Medulla oblongata (tissue), 1 donor: ENCODE data around the gene SCUBE1.

Source experiments
- DNase-seq: peaks from one replicate; pipeline ENCODE4 v3.0.0-alpha.2; 2015; ENCODE audit errors: extremely low spot score

Gene SCUBE1

DNA sequence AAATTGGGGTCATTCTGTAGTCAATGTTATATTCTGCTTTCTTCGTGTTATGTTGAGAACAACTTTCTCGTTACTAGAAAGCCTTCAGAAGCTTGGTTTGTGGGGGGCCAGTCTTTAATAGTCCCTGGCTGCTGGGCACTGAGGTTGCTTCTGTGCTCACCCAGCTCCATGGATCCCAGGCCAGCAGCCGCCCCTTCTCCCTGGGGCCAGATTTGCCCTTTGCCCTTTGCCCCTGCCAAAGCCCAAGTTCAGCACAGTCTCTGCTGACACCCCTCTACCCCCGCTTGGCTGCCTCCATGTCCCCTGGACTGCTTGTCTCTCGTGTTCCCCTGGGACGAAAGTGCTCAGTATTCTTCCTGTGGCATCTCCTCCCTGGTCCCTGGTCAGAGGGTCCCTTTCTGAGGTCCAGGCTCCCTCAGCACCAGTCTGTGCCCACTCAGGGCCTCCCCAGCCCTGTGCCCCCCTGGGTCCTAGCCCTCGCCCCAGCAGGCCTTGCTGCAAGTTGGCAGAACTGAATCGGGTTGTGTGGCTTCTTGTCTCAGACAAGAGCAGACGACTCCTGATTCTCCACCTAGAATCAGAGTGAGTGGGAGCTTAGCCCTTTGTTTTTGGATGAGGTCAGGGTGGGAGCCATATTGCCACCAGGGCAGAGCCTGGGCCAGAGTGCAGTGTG, 185.2 kb downstream of the SCUBE1 start:
- DNase-seq, result no peak

- no peak for DNase-seq
Observed at GRCh38 chr22:43156413-43156812, 186.8 kb downstream of the SCUBE1 start.

- DNase-seq, result no peak
Observed at GRCh38 chr22:43155789-43156188, 187.4 kb downstream of the SCUBE1 start.

DNA sequence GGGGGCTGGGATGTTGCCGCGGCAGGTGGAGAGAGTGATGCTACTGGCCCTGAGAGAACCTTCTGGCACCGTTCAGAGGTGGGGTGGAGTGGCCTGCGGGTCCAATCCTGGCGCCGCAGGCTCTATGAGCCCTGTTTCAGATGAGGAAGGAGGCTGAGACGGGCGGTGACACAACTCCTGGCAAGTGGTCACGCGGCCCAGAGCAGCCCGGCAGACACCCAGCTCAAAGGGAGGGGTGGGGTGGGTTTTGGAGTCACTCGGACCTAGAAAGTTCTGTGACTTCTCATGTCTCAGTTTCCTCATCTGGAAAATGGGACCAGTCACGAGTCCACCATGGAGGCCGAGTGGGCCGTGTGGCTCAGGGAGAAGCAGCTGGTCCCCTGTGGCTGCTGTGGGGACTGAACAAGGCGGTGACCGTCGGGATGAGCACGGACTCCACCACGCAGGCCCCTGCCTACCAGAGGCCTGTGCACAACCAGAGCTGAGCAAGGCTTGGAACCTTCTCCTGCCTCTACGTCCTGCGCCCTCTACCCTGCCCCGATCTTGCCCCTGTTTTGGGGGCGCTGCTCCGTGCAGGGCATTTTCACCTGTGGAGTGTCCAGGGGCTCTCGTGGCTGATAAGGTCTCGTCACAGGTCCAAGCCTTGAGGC, 188.2 kb downstream of the SCUBE1 start:
- peak; percentile 49 for DNase-seq

- no peak for DNase-seq
Observed at GRCh38 chr22:43153899-43154298, 189.3 kb downstream of the SCUBE1 start.

DNA sequence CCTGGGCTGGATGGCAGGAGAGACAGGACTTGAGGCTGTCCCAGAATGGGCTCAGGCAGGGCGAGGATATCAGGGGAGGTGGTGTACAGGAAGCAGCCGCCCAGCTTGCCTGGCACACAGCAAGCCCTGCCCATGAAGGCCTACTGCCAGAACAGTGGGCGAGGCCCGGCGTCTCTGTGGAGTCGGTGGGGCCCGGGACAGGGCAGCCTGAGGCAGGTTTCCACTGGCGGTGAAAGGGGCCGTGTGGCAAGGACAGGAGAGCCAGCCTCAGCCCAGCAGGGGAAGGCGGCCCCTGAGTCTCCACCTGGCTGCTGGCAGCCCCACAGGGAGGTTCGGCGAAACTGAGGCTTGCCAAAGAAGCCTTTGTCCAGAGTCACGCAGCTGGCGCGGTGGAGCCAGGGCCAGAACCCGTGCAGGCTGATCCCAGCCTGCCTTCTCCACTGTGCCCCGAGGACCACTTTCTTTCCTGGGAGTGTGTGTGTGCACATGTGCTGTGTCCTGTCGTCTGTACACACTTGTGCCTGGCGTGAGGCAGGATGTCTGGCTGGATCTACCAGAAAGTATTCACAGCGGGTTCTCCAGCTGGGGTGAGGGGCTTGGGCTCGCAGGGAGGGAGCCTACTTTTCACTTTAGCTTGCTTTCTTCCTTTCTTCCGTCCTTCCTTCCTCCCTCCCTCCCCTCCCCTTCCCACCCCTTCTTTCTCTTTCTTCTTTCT, 190.7 kb downstream of the SCUBE1 start:
- DNase-seq, result peak; percentile 59

DNA sequence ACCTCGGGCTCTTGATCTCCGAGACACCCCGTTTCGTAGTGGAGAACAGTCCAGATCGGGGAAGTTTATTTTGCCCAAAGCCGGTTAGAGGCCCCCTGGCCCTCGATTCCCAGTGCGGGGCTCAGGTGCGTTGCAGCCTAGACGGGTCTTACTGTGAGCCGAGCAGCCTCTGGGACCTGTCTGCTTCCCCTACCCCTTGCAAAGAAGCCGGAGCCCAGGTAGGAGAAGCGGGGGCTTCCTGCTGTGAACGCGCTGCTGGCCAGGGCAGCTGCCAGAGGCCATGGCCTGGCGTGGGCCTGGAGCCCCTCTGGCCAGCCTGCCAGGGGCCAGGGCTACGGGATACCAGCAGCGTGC, 191.2 kb downstream of the SCUBE1 start:
- DNase-seq, result no peak

DNA sequence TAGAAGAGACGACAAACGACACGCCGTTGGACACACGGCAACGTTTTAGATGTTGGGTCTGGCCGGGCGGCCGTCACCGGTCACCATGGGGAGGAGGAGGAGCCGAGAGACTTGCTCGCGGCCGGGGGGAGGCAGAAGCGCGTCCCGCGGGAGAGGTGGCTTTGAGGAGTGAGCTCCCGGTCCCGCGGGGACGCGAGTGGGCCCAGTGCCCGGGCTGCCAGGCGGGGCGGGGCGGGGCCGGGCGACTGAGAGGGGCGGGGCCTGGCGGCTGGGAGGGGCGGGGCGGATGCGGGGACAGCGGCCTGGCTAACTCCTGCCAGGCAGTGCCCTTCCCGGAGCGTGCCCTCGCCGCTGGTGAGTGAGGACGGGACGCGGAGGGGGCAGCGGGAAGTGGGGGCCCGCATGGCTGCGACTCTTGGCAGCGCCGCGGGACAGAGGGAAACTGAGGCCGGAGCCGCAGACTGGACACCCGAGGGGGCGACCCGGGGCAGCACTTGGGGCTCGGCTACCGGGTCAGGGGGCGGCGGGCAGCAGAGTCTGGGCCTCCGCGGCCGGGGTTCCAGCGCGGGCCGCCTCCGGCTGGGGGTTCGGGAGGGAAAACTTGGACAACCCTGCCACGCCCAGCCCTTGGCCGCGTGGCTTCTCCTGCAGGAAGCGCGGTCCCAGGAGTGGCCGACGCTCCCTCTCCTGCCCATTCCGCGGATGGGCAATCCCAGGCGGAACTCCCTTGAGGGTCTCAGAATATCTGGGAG, 191.7 kb downstream of the SCUBE1 start, which contains the start of gene TSPO:
Gene TSPO, plus strand, starts transcription at position 309 of the 752 bp plus-strand sequence. CDS start 7,680 bp downstream, outside the sequence.
- peak; percentile 83 for DNase-seq

DNA sequence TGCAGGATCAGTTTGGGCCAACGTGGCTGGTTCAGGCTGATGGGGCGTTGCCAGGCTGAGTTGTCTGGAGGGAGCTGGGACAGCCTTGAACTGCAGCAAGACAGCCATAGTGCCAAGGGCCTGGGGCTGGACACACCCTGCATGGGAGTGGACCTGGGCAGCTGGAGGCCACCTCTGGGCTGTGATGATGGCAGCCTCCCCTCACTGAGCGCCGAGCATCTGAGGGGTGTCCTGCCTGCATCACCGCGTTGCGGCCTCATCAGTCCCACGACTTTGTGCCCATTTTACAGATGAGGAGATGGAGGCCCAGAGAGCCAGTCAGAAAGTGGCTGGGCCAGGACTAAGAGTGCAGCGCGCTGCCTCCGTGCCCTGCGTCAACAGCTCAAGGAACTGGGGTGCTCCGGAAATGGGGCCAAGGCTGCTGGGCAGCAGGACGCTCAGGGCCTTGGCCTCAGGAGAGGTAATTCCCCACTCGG, 192.4 kb downstream of the SCUBE1 start:
- DNase-seq, result no peak

DNA sequence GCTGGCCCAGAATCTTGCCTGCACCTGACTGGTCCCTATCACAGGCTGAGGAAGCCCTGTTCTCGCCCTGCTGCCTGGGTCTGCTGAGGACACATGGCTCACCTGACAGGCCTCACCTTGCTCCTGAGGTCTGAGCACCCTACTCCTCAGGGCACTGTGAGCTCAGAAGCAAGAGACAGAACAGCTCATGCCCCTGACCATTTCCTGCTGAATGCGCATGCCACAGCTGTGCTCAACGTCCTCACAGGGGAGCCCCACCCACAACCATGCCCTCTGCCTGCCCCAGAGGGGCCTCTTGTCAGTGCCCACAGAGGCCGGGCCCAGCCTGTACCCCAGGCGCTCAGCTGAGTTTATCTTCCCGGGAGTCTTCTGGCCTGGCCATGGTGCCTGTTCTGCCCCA, 194.6 kb downstream of the SCUBE1 start:
- DNase-seq, result no peak

- DNase-seq, result peak; percentile 33
Observed at GRCh38 chr22:43147821-43148220, 195.4 kb downstream of the SCUBE1 start.
